GM19023 (cell line): ENCODE measurements around the gene CNBD2.
"Not testable (repeated sequence)": the region's sequence is repeated elsewhere in the genome, so short reads cannot be mapped to it uniquely, and the experiment has no call there.

Experiments
- ATAC-seq: cut with Tn5 transposase; IDR thresholded peaks from one replicate; pipeline ENCODE4 v1.9.1; 2021; ENCODE audit warnings: mild to moderate bottlenecking, moderate library complexity; ENCODE audit not compliant: unreplicated experiment

The CNBD2 gene

DNA sequence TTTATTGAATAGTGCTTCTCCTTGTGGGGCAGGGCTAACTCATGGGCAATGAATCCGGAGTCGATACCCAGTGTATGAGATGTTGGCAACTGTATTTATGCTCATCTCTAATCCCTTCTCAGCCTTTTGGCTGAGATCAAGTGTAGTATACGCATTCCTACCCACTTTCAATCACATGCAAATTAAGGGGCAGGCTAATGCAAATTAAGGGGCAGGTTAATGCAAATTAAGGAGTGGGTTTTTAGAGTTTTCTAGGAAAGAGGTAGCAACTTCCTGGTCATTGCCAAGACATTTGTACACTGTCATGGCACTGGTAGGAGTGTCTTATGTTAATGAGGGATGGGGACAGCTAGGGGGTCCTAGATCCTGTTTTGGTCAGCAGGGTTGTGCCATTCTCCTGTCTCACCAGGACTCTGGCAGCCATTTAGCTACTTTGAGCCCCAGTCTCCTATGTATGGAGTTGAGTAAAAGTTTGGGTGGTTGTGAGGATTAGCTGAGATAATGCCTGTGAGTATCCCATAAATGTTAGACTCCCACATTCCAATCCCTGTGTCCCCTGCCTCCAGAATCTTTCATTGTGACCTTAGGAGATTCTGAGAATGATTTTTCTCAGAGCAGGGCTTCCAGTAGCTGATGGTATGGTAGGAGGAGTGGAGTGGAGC lies at the start of gene CNBD2:
CNBD2 (plus strand) TSS at position 612 of the 662 bp plus-strand sequence. CDS start 173 bp downstream, outside the sequence.
- no peak for ATAC-seq

DNA sequence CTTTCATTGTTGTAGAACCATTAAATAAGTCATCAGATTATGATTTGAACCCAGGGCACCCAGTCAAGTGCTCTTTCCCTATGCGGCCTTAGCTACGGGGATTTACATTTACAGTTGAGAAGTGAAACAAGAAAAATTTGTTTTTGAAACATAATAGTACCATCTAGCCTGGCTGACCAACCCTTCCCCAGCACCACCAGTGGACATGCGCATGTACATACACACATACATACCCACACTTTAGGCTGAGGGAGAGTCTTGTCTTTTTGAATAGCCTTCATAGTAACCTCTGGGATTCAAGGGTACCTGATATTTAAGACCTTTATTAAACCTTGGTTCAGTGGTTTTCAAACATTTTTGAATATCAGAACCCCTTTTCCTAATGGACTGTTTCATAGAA lies 47.9 kb upstream of the CNBD2 start:
- no peak for ATAC-seq

DNA sequence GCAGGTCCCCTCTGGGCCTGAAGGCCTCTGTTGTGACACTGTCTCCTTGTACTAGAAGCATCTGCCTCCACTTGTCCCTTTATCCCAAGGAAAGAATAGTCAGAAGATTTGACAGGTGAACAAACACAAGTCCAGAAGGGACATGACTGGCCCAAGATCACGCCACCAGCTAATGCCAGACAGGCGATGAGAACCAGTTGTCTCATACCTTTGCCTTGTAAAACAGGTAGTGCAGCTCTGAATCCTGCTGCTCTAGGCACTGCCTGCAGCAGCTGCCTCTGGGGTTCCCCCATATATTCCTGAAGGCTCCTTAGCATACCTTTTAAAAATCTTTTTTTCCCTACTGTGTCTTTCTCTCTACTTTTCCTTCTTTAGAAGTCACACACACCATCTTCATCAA lies 39.1 kb upstream of the CNBD2 start:
- ATAC-seq = no peak

DNA sequence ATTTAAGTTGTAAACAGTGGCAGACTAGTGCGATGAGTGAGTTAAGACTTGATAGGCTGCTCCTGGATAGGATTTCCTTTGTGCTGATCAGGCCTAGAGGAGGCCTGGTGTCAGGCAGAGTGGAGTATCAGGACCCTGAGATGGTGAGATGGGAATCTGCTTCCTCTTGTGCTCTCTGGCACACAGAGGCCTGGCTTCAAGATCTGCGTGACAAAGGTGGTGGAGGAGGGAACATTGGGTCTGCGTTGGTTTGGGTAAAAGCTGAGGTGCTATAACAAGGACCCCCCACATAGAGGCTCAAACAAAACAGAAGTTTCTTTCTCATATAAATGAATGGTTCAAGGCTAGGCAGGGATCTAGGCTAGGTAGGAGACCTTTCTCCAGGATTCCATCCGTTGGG lies 34.3 kb upstream of the CNBD2 start:
- no peak for ATAC-seq

DNA sequence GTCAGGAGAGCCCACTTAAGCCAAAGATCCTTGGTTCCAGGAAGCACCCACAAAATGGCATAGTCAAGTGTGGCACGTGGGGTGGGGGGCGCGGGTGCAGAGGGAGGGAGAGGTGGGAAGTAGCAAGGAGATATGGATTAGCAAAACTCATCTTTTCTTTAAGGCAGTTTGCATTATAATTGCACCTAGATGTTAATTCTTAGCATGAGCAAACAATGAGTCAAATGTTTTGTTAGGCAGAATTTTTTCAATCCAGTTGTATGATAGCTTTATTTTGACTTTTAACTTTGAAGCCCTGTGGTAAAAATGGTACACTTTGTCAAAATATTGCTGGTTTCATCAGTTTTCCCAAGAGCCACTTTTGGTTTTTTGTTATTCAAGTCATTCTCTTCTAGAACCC lies 29.1 kb upstream of the CNBD2 start:
- ATAC-seq = no peak

DNA sequence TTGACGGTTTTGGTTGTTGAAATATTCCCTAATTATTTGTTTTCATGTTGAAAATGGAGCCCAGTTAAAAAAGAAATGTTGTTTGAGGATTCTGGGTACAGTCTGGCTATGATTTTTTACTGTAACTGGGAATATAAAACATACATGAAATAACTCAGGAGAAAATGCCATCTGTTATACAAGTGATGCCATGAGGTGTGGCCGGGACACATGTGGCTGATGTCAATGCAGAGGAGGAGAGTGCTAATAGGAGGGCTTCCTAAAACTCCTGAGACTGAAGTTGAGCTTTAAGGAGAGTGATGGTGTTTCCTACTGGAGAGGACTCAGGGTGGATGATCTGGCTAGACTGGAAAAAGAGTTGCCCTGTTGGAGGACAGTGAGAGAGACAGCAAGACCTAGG lies 26.8 kb upstream of the CNBD2 start:
- ATAC-seq = no peak

DNA sequence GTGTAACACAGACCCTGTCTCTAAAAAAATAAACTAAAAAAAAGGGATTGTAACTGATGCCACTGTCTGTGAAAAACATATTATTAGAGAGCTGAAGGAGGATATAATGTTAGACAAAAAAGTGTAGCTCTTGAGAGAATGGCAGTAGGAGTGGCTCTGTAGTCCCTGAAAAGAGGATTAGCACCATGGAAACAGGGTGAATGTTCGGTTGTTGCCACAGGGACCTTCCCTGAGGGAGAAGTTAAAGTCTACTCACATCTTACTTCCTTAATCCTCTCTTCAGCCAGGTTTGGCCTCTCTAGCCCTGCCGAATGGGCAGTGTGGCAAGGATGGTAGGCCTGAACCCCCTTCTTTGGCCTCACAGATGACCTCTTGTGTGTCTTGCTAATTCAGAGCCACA lies 26.1 kb upstream of the CNBD2 start:
- no peak for ATAC-seq

DNA sequence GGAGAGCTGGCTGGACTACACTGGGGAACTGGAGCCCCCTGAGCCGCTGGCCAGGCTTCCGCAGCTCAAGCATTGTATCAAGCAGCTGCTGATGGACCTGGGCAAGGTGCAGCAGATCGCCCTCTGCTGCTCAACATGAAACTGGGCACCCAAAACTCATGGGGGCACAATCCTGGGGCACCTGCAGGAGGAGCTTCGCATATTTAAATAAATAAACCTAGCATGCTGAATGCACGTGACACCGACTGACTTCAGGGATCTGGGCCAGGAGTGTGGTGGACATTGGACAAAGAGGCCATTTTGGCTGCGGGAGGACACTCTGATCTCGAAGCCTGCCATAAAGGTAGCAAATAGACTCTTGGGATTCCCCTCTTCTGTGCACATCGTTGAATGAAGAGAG lies 20.9 kb upstream of the CNBD2 start:
- no peak for ATAC-seq

DNA sequence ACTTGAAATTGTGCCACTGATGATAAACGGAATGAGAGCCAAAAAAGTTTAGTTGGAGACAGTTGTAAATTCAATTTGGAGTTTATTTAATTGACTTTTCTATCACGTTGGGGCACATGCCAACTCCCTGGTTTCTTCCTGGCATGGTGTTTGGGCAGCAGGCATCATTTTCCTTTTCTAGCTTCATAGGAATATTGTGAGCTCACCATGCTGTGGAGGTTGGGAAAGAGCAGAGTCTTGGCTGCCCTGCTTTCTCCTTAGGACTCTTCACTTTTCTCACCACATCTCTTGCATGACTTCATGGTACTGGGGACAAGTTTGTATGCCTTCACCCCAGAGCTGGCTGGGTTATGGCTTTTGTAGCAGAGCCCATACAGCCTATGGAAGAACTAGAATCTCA lies 20.5 kb upstream of the CNBD2 start:
- no peak for ATAC-seq

DNA sequence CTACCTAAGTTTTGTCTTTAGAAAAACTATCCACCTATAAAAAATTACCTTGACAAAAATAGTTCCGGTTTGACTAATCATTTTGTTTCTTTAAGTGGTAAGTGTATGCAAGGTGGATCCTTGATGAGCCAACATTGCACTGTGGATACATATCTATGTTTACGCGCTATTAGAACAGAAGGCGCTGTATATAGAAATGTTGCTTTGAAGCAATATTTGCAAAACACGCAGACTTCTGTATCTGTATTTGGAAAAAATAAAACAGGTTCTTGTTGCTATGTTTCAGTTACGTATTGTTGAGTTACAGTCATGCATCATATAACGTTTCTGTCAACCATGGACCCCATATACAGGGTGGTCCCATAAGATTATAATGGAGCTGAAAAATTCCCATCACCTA lies 18.3 kb upstream of the CNBD2 start:
- ATAC-seq = no peak

DNA sequence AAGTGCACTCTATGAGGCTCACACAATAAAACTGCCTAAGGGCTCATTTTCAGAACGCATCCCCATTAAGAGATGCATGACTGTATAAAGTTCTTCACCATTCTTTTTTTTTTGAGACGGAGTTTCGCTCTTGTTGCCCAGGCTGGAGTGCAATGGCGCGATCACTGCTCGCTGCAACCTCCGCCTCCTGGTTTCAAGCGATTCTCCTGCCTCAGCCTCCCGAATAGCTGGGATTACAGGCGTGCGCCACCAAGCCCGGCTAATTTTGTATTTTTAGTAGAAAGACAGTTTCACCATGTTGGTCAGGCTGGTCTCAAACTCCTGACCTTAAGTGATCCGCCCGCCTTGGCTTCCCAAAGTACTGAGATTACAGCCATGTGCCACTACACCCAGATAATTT lies 16.3 kb upstream of the CNBD2 start:
- ATAC-seq = not testable (repeated sequence)

DNA sequence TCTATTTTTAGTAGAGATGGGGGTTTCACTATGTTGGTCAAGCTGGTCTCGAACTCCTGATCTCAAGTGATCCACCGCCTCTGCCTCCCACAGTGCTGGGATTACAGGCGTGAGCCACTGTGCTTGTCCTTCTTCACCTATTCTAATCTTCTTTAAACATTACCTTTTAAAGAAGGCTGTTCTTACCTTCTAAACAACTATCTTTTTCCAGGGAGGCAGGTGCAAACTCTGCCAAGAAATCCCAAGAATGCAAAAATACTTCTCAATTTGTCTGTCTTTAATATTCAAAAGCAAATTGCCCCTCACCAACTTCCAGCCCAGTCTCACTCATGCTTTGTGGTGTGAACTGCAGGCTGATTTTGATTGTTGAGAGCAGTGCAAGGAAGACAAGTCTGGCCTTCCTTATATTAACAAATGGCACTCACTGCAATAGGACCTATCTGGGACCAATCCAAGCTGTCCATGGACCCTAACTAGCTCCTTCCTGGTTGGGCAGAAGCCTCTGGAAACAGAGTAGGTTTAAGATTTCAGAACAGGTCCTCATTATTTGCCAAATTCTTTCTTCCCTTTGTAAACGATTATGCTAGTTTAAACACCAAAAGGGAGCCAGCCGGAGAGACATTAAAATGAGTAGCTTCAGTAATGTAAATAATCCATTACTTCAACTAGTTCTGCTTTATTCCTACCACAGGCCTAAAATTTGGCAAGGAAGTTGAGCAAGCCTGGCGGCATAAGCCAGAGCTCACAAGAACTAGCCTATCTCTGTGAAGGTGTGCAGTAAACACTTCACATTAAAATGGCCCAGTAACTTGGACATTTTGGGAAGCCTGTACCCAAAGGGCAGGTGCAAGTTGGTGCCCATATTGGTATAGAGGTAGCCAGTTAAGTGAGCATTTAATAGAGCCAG lies 15.7 kb upstream of the CNBD2 start:
- no peak for ATAC-seq

DNA sequence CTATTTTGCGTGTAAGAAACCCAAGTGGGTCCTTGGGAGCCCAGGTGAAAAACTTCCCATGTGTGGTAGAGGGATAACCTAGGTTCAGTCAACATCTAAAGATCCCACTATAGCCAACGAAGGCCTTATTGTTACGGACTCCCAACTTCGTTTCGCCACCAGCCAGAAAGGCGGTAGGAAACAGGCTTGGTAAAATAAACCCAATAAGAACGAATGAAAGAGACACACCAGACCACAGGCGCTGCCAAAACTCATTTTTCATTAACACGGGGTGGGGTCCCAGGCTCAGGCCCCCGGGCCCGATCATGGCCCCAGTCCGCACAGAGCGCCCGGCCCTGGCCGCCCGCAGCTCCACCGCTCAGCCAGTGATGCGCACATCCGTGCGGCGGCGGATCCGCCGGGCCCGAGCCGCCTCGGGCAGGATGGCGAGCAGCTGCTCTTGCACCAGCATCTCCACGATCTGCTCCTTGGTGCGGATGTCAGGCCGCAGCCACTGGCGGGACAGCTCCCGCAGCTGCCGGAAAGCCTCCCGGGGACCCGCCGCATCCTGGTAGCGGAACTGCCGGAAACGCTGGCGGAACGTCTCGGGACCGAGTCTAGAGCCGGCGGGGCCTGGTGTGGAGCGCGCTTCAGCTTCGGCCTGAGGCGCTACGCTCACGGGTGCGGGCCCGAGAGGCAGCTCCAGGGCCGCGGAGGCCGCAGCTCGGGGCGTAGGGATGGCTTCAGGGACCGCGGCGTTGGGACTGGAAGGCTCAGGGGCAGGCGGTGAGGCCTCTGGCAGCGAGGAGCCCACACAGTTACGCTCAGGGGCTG lies 14.8 kb upstream of the CNBD2 start:
- peak; percentile 16 for ATAC-seq

DNA sequence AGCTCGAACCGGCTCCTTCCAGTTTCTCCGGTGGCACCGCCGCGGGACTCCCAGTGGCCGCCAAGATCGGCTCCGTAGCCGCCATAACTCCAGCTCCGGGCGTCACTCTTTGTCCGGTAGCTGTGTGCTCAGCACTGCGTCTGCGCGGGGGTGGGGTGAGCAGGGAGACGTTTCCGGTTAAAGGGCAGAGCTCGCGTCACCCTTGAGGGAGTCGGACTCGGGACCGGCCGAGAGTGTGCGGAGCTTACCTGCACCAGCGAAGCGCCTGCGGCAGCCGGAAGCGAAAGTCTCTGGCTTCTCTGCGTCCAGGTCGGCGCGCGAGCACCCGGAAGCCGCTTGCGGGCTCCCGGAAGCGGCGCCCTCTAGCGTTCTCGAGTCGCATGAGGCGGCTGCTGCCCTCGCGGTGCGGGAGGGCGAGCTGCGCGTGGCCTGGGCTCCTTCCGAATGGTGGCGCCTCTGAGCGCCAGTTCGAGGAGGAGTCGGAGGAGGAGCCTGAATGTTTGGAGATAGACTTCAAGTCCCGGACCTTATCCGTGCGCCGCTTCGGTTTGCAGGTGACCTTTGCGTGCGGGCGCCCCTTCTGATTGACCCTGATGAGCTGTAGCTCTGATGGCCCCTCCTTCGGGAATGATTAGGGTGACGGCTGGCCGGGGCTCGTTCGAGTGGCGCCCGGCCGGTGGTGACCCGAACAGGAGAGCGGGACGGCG lies 14.0 kb upstream of the CNBD2 start, which contains the start of gene SCAND1:
SCAND1 (minus strand) TSS at position 303 of the 707 bp plus-strand sequence; CDS start at position 85, 218 bp downstream.
- ATAC-seq = peak; percentile 85

DNA sequence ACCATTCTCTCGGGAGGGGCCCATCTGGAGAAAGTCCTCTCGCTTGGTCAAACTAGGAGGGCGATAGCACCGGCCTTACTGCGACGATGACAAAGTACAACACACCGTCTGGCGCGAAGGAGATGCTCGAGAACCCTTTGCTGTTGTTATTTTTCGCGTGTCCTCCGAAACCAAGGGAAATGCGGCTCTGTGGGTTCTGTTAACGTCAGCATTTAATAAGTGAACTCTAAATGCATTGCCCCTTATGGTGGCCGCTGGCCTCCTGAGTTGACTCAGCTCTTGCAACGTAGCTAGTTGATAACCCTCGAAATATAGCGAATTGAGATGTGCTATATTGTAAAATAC lies 13.5 kb upstream of the CNBD2 start:
- ATAC-seq = no peak

DNA sequence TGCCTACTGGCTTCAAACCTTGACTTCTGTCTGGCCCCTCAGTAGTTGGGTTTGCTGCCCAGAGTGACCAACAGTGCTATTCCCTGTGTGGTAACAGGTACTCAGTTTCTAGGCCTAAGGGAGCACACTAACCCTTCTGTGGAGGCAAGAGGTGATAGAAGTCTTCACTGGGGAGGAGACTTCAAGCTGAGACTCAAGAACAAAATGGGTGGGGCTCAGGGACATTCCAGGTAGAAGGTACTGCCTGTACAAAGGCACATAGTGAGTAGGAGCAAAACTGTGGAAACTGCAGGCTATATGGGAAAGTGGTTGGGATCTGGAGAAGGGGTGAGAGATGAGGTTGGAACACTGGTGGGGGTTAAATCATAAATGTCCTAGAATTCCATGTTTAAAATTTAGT lies 11.8 kb upstream of the CNBD2 start:
- no peak for ATAC-seq

DNA sequence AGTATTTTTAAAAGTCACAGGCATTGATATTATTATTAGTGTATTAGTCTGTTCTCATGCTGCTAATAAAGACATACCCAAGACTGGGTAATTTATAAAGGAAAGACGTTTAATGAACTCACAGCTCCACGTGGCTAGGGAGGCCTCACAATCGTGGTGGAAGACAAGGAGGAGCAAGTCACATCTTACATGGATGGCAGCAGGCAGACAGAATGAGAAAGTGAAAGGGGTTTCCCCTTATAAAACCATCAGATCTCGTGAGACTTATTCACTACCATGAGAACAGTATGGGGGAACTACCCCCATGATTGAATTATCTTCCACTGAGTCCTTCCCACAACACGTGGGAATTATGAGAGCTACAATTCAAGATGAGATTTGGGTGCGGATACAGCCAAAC lies 9.1 kb upstream of the CNBD2 start:
- ATAC-seq = not testable (repeated sequence)

DNA sequence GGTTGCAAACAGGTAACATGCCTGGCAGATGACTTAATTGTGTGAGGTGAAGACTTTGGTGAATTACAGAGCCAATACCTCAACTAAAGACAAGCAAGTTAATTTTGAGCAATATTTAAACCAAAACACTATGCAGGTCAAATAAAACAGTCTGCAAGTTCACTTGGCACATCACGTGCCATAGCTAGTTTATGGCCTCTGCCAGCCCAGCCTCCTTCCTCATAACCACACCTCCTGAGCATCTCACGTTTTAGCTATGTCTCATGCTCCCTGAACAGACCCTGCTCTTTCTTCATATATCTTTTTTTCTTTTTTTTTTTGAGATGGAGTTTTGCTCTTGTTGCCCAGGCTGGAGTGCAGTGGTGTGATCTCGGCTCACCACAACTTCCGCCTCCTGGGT lies 4.5 kb upstream of the CNBD2 start:
- no peak for ATAC-seq

DNA sequence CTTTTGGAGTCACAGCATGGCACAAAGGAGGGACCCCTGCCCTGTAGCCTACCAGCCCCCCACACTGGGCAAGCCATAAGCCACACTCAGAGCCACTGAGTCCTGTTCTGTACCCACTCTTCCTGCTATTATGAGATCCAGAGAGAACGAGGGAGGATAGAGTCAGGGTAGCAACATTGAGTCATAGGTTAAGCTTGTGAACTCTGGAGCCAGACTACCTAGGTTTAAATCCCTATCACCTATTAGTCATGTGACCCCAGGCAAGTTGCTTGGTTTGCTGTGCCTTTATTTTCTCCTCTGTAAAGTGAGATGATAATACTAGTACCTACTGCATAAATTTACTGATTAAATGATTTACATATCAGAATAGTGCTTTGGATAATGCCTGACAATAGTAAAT lies 540 bp downstream of the CNBD2 start:
- no peak for ATAC-seq

DNA sequence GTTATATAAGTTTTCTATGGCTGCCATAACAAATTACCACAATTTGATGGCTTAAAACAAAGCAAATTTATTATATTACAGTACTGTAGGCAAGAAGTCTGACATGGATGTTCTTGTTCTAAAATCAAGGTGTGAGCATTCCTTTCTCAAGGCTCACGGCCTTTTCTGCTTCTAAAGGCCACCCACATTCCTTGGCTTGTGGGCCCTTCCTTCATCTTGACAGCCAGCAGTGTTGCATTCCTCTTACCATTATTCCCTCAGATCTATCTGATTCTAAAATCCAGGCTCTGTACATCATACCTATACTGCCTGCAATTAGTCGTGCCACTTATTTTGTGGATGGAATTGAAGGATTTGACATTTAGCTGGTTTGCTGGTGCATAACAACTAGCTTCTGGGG lies 3.6 kb downstream of the CNBD2 start:
- no peak for ATAC-seq

DNA sequence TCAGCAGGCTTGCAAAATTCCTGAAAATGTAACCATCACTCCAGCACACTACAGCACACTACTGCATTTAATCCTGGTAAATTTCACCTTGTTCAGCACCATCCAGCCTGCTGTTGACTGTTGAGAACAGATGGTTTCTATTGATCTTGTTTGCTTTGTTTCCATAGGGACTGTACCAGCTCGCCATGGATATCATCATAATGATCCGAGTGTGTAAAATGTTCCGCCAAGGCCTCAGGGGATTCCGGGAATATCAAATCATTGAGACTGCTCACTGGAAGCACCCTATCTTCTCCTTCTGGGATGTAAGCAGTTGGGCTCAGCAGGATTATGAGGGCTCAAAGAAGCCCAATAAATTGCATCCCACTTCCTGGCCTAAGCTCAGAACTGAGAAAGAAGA lies 4.1 kb downstream of the CNBD2 start:
- no peak for ATAC-seq
